ENCODE results near the gene FN1. TPM values are rescaled to one million over a fixed set of nuclear protein-coding genes. Genes with fewer than 3 reads are reported as not detected.

FN1 gene
- total and polyA plus RNA-seq, 5 donors from 2014 or later: 0.45 to 0.89 (median 0.78) TPM; not detected in 1

DNA sequence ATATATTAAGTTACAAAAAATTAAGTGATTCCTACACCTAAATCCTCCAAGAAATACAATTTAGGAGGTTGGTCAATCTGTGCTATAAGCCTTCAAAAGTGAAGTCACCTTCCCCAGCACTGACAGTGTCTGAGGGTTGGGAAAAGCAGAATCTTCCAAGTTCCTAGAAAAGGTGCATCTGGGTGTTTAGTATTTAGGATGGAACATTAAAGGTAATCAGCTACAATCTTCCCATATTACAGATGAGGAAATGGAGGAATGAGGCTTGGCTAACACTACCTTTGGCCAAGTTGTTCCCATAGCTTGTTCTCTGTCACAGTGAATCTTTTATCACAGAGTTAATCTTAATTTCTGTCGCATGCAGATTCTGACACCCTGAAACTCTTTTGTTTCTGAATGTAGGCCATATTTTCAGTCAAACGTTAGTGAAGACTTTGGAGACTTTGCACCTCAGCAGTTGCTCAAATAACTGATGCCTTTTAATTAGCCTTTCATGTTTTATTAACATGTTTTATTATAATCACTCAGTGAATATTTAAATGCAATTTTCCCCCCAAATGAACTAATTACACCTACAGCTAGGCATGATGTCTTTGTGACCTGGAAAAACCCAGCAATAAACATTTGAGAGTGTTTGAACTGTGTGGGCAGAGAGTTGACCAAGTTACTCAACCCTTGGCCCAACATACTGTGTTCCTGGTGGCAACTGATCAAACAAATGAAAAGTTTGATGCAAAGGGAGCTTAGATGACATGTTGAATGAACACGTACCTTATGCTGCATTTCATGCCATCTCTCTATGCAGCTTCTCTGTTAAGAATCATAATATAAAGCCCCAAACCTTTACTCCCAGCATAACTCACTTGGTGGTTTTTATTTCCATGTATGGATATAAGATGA is 17.6 kb downstream of the FN1 start:
- H3K9me3 Mint-ChIP-seq: no peaks in the 10 kb centered on the region
- no peaks in the 10 kb centered on the region for H3K4me1 Mint-ChIP-seq
- H3K9me3 ChIP-seq (ENCODE audit: control insufficient read depth in 2 of 2, low read length in 2 of 2): no peaks in the 10 kb centered on the region
- no peaks in the 10 kb centered on the region for H3K36me3 ChIP-seq (ENCODE audit: control insufficient read depth, insufficient read depth, low read length)
- no peaks in the 10 kb centered on the region for H3K36me3 Mint-ChIP-seq
- H3K4me1 ChIP-seq (ENCODE audit: control insufficient read depth, insufficient read depth, low read length, poor library complexity, severe bottlenecking): no peaks in the 10 kb centered on the region
- H3K27me3 ChIP-seq (ENCODE audit: control insufficient read depth, insufficient read depth, low read length): peaks cover 2% of the 10 kb centered on the region
- H3K4me3 ChIP-seq (ENCODE audit: low read depth, low read length): no peak overlapping the region
- DNase-seq (no peak), ATAC-seq (ENCODE audit: low read depth in 2 of 2) (no peak)
- peaks cover 10% of the 10 kb centered on the region for H3K27me3 Mint-ChIP-seq
- no peak overlapping the region for H3K27ac Mint-ChIP-seq
- no peak overlapping the region for H3K4me3 Mint-ChIP-seq
- H3K27ac ChIP-seq (ENCODE audit: insufficient read depth, low read length, poor library complexity, severe bottlenecking): no peak overlapping the region

DNA sequence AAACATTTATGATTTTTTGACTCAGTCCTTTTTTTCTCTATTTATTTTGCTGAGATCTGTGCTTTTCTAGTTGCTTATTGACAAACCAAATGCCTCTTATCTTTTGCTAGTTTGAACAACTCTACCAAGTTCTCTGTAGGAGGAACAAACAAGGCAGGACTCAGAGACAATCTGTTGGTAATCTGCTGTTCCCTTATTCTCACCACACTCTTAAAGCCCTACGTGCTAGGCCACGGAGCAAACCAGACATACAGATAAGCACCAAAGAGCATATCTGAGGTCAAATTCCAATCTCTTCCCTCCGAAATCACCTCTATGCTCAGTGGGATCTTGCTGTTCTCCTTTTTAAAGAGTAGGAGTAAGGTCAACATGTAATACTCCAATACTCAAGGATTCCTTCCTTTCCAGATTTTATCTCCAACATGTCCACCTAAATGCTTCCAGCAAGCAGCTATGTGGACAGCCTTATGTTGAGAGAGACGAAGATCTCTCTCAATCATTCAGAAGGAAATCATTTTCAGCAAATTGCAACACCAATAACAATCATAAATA is 18.4 kb downstream of the FN1 start:
- no peaks in the 10 kb centered on the region for H3K36me3 ChIP-seq (ENCODE audit: control insufficient read depth, insufficient read depth, low read length)
- no peak for DNase-seq
- no peak overlapping the region for H3K27ac ChIP-seq (ENCODE audit: insufficient read depth, low read length, poor library complexity, severe bottlenecking)
- H3K36me3 Mint-ChIP-seq: no peaks in the 10 kb centered on the region
- H3K9me3 Mint-ChIP-seq: no peaks in the 10 kb centered on the region
- no peak overlapping the region for H3K4me3 Mint-ChIP-seq
- no peak for ATAC-seq (ENCODE audit: low read depth in 2 of 2)
- no peaks in the 10 kb centered on the region for H3K9me3 ChIP-seq (ENCODE audit: control insufficient read depth in 2 of 2, low read length in 2 of 2)
- no peak overlapping the region for H3K4me3 ChIP-seq (ENCODE audit: low read depth, low read length)
- H3K27me3 Mint-ChIP-seq: peaks cover 10% of the 10 kb centered on the region
- peaks cover 2% of the 10 kb centered on the region for H3K27me3 ChIP-seq (ENCODE audit: control insufficient read depth, insufficient read depth, low read length)
- H3K27ac Mint-ChIP-seq: no peak overlapping the region
- no peaks in the 10 kb centered on the region for H3K4me1 ChIP-seq (ENCODE audit: control insufficient read depth, insufficient read depth, low read length, poor library complexity, severe bottlenecking)
- H3K4me1 Mint-ChIP-seq: no peaks in the 10 kb centered on the region

DNA sequence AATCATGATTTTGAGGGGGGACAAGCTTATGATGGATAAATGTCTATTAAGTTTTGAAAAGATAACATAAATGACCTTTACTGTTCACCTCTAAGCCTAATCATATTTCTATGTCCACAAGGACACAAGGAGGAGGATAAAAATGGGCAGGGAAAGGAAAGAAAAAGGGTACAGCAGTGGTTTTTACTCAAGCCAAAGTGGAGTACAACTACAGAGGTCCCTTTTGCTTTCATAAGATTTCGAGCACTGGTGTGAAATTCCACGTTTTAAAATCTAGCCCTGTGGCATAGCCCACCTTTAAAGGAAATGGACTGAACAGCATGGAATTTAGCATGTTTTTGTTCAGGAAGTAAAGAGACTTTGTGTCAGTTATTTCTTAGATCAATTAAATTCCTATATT is 19.2 kb downstream of the FN1 start:
- no peak overlapping the region for H3K27ac Mint-ChIP-seq
- no peaks in the 10 kb centered on the region for H3K9me3 Mint-ChIP-seq
- Histone ChIP-seq H3K36me3 (ENCODE audit: control insufficient read depth, insufficient read depth, low read length) (no peaks in the 10 kb centered on the region), H3K27ac (ENCODE audit: insufficient read depth, low read length, poor library complexity, severe bottlenecking) (no peak overlapping the region), H3K4me1 (ENCODE audit: control insufficient read depth, insufficient read depth, low read length, poor library complexity, severe bottlenecking) (no peaks in the 10 kb centered on the region), H3K4me3 (ENCODE audit: low read depth, low read length) (no peak overlapping the region), H3K9me3 (ENCODE audit: control insufficient read depth in 2 of 2, low read length in 2 of 2) (no peaks in the 10 kb centered on the region), H3K27me3 (ENCODE audit: control insufficient read depth, insufficient read depth, low read length) (peaks cover 2% of the 10 kb centered on the region)
- H3K36me3 Mint-ChIP-seq: no peaks in the 10 kb centered on the region
- no peak overlapping the region for H3K4me3 Mint-ChIP-seq
- H3K4me1 Mint-ChIP-seq: no peaks in the 10 kb centered on the region
- ATAC-seq (ENCODE audit: low read depth in 2 of 2) (no peak), DNase-seq (no peak)
- peaks cover 10% of the 10 kb centered on the region for H3K27me3 Mint-ChIP-seq

DNA sequence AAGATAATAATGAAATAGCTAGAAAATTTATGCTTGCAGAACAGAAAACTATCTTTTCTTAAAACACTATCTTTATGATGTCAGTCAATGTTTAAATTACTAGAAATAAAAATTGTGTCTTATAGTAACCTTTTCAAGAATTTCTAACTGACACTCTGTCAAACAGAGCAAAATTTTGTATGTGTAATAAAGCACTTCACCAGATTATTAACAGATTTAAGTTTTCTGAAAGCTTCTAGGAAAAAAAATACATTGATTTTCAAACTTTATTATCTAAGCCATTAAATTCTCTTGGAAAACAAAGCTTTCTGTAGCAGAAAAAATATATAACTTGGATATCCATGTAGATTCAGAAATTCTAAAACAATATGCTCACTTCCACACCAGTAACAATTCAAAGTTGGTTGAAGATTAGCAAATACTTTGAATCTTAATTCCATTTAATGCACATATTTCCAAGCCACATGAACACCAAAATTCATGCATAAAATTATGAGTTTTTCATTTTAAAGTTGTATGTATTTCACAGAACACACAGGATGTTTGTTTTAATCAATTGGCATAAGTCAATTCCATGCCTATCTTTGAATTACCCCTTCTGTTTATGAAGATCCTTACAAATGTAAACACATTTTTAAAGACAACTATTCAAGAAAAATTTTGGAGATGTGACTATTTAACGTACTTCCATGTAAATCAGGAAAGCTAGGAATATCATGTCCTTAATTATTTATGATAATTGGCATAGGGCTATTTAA is 19.9 kb downstream of the FN1 start:
- H3K36me3 Mint-ChIP-seq: no peaks in the 10 kb centered on the region
- Histone ChIP-seq H3K27ac (ENCODE audit: insufficient read depth, low read length, poor library complexity, severe bottlenecking) (no peak overlapping the region), H3K4me1 (ENCODE audit: control insufficient read depth, insufficient read depth, low read length, poor library complexity, severe bottlenecking) (no peaks in the 10 kb centered on the region), H3K9me3 (ENCODE audit: control insufficient read depth in 2 of 2, low read length in 2 of 2) (no peaks in the 10 kb centered on the region), H3K27me3 (ENCODE audit: control insufficient read depth, insufficient read depth, low read length) (peaks cover 2% of the 10 kb centered on the region), H3K4me3 (ENCODE audit: low read depth, low read length) (no peak overlapping the region), H3K36me3 (ENCODE audit: control insufficient read depth, insufficient read depth, low read length) (no peaks in the 10 kb centered on the region)
- no peak for DNase-seq
- no peak overlapping the region for H3K4me3 Mint-ChIP-seq
- H3K27me3 Mint-ChIP-seq: peaks cover 5% of the 10 kb centered on the region
- no peaks in the 10 kb centered on the region for H3K4me1 Mint-ChIP-seq
- H3K27ac Mint-ChIP-seq: no peak overlapping the region
- H3K9me3 Mint-ChIP-seq: no peaks in the 10 kb centered on the region
- no peak for ATAC-seq (ENCODE audit: low read depth in 2 of 2)

DNA sequence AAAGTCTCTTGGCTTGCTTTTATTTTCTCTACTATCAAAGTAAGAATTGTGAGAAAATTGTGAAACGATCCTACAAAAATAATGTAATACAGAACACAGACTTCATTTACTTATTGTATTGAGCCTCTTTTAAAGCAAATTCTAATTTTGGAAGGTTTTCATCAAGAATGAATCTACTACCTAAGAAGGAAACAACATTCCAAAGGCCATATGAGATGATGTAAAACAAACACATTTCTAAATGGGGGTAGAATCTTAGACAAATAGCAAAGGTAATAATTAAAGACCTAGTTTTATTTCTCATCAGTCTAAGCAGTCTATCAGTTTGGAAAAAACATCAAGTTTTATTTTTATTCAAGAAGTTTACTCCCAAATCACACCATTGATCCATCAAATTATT is 20.6 kb downstream of the FN1 start:
- no peak overlapping the region for H3K27ac Mint-ChIP-seq

DNA sequence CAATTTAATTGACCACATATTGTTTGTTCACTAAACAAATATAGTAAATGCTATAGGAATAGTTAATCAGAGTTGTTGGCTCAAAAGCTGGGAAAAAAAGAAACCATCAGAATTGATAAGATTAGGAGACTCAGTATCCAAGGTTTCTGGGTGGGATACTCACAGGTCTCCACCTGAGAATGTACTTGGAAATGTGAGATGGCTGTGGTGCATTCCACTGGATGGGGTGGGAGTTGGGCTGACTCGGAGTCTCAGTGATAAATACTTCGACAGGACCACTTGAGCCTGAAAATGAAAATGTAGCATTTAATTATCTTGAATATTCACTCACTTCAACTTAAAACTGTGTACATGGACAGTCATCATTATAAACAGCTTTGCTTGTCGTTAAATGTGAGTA is 21.2 kb downstream of the FN1 start:
- Mint-ChIP-seq H3K9me3 (no peaks in the 10 kb centered on the region), H3K27me3 (peaks cover 5% of the 10 kb centered on the region), H3K27ac (no peak overlapping the region), H3K36me3 (no peaks in the 10 kb centered on the region), H3K4me3 (no peak overlapping the region), H3K4me1 (no peaks in the 10 kb centered on the region)
- ATAC-seq (ENCODE audit: low read depth in 2 of 2) (no peak), DNase-seq (no peak)
- no peaks in the 10 kb centered on the region for H3K9me3 ChIP-seq (ENCODE audit: control insufficient read depth in 2 of 2, low read length in 2 of 2)
- H3K36me3 ChIP-seq (ENCODE audit: control insufficient read depth, insufficient read depth, low read length): no peaks in the 10 kb centered on the region
- H3K4me1 ChIP-seq (ENCODE audit: control insufficient read depth, insufficient read depth, low read length, poor library complexity, severe bottlenecking): no peaks in the 10 kb centered on the region
- no peak overlapping the region for H3K27ac ChIP-seq (ENCODE audit: insufficient read depth, low read length, poor library complexity, severe bottlenecking)
- H3K4me3 ChIP-seq (ENCODE audit: low read depth, low read length): no peak overlapping the region
- no peaks in the 10 kb centered on the region for H3K27me3 ChIP-seq (ENCODE audit: control insufficient read depth, insufficient read depth, low read length)

More for the DNA sequence above, 20.6 kb downstream of the FN1 start:
- peaks cover 5% of the 10 kb centered on the region for H3K27me3 Mint-ChIP-seq
- Histone ChIP-seq H3K27ac (ENCODE audit: insufficient read depth, low read length, poor library complexity, severe bottlenecking) (no peak overlapping the region), H3K36me3 (ENCODE audit: control insufficient read depth, insufficient read depth, low read length) (no peaks in the 10 kb centered on the region), H3K4me1 (ENCODE audit: control insufficient read depth, insufficient read depth, low read length, poor library complexity, severe bottlenecking) (no peaks in the 10 kb centered on the region), H3K4me3 (ENCODE audit: low read depth, low read length) (no peak overlapping the region), H3K27me3 (ENCODE audit: control insufficient read depth, insufficient read depth, low read length) (no peaks in the 10 kb centered on the region), H3K9me3 (ENCODE audit: control insufficient read depth in 2 of 2, low read length in 2 of 2) (no peaks in the 10 kb centered on the region)
- no peaks in the 10 kb centered on the region for H3K9me3 Mint-ChIP-seq
- no peak overlapping the region for H3K4me3 Mint-ChIP-seq
- no peak for ATAC-seq (ENCODE audit: low read depth in 2 of 2)
- no peak for DNase-seq
- H3K36me3 Mint-ChIP-seq: no peaks in the 10 kb centered on the region
- no peaks in the 10 kb centered on the region for H3K4me1 Mint-ChIP-seq

DNA sequence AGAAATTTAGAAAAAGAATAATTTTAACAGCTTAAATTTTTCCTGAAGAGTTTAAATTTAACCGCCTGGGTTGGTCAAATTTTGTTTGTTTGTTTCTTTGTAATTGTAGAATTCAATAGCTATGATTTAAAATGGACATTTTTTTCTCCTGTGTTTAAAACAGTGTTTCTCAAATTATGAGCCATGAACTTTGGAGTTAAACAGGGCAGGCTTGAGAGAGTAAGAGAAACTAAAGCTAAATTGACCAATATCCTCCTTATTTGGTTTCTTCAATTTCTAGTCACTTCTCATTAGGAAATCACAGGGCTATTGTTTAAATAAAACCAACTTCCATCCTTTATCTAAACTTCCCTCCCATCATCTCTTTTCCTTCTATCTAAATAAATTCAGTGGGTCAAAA is 21.9 kb downstream of the FN1 start:
- no peak overlapping the region for H3K4me3 ChIP-seq (ENCODE audit: low read depth, low read length)
- no peaks in the 10 kb centered on the region for H3K4me1 ChIP-seq (ENCODE audit: control insufficient read depth, insufficient read depth, low read length, poor library complexity, severe bottlenecking)
- H3K36me3 ChIP-seq (ENCODE audit: control insufficient read depth, insufficient read depth, low read length): no peaks in the 10 kb centered on the region
- H3K27me3 ChIP-seq (ENCODE audit: control insufficient read depth, insufficient read depth, low read length): no peaks in the 10 kb centered on the region
- no peak overlapping the region for H3K27ac Mint-ChIP-seq
- H3K4me3 Mint-ChIP-seq: no peak overlapping the region
- H3K9me3 Mint-ChIP-seq: no peaks in the 10 kb centered on the region
- no peaks in the 10 kb centered on the region for H3K9me3 ChIP-seq (ENCODE audit: control insufficient read depth in 2 of 2, low read length in 2 of 2)
- H3K4me1 Mint-ChIP-seq: no peaks in the 10 kb centered on the region
- H3K36me3 Mint-ChIP-seq: no peaks in the 10 kb centered on the region
- DNase-seq (no peak), ATAC-seq (ENCODE audit: low read depth in 2 of 2) (no peak)
- no peak overlapping the region for H3K27ac ChIP-seq (ENCODE audit: insufficient read depth, low read length, poor library complexity, severe bottlenecking)
- peaks cover 5% of the 10 kb centered on the region for H3K27me3 Mint-ChIP-seq
